Mucosa of descending colon (tissue), 3 donors: ENCODE measurements around the gene SH3BP4. TPM values are rescaled to one million over a fixed set of nuclear protein-coding genes. Genes with fewer than 3 reads are reported as not detected.

Source experiments
- ATAC-seq: fragments of 200-7000 bp; cut with Tn5 transposase; one replicate; pipeline ENCODE4 v1.9.1; 2020; ENCODE audit warnings: mild to moderate bottlenecking, moderate library complexity
- DNase-seq, 3 donors: peaks; one replicate each; pipeline ENCODE4 v3.0.0-alpha.2; 2020
- H3K36me3 ChIP-seq: fragments of 200-600 bp; one replicate; pipeline ENCODE4 v1.8.0; 2021; ENCODE audit warnings: low read depth, mild to moderate bottlenecking
- H3K4me1 ChIP-seq: fragments of 200-600 bp; one replicate; pipeline ENCODE4 v1.8.0; 2021; ENCODE audit warnings: low read depth, mild to moderate bottlenecking
- H3K4me3 ChIP-seq: fragments of 200-600 bp; one replicate; pipeline ENCODE4 v1.8.0; 2021; ENCODE audit warnings: mild to moderate bottlenecking
- H3K9me3 ChIP-seq: fragments of 200-600 bp; one replicate; pipeline ENCODE4 v1.8.0; 2021; ENCODE audit warnings: mild to moderate bottlenecking
- CTCF ChIP-seq: fragments of 200-600 bp; IDR thresholded peaks from one replicate; pipeline ENCODE4 v1.8.0; 2022; ENCODE audit warnings: antibody characterized with exemption, mild to moderate bottlenecking
- intact Hi-C, 2 donors: fragments of 100-400 bp; cut with DNase I in 1 of 2; cut with micrococcal nuclease in 1 of 2; formaldehyde crosslinking; loops; one replicate each; pipeline versions ENCODE4 v1.11.0 to v1.11.1; 2022; cut with DNase I, micrococcal nuclease
- total RNA-seq, 3 donors: library from RNA; stranded (reverse); fragmentation: NEBNext Ultra II Directional in 2 of 3; extraction: Animal tissue kit (Norgen Biotek cat#: 25700) in 2 of 3; gene quantifications; one replicate each; pipeline versions ENCODE4 v1.2.1 to v1.2.4, GENCODE V29; 2021 to 2023
- donor health status: DM: no; HTN: no; CAD: no; lungs with moderate emphysema.
- donor health status: DM: no; HTN: no; CAD: no.
- donor health status: DM: no; HTN: yes; CAD: no.

Gene SH3BP4
- total RNA-seq, 3 donors from 2014 or later = 18.0 to 30.4 (median 29.6) TPM

GRCh38 chr2:235082578-235083338 lies 130.9 kb downstream of the SH3BP4 start:
- Histone ChIP-seq H3K36me3 (no peaks in the 10 kb centered on the region), H3K4me3 (no peak overlapping the region), H3K4me1 (no peaks in the 10 kb centered on the region), H3K9me3 (no peaks in the 10 kb centered on the region)
- no peak for TF ChIP-seq CTCF
- ATAC-seq = no peak
- intact Hi-C loops = no loop called here
- no peak for DNase-seq

GRCh38 chr2:235083822-235084221 lies 132.0 kb downstream of the SH3BP4 start:
- intact Hi-C loops = no loop called here
- H3K36me3 ChIP-seq = no peaks in the 10 kb centered on the region
- no peak for ATAC-seq
- no peak for TF ChIP-seq CTCF
- DNase-seq = no peak
- no peak overlapping the region for H3K4me3 ChIP-seq
- no peaks in the 10 kb centered on the region for H3K9me3 ChIP-seq
- no peaks in the 10 kb centered on the region for H3K4me1 ChIP-seq

- no peaks in the 10 kb centered on the region for H3K36me3 ChIP-seq
- ATAC-seq = no peak
- intact Hi-C loops = no loop called here
Observed at GRCh38 chr2:235084424-235084823, 132.6 kb downstream of the SH3BP4 start.

GRCh38 chr2:235085476-235085875 lies 133.7 kb downstream of the SH3BP4 start:
- DNase-seq (no peak), ATAC-seq (no peak)
- intact Hi-C loops = no loop called here
- H3K4me3 ChIP-seq = no peak overlapping the region
- H3K9me3 ChIP-seq = no peaks in the 10 kb centered on the region
- no peaks in the 10 kb centered on the region for H3K36me3 ChIP-seq
- no peak for TF ChIP-seq CTCF
- no peaks in the 10 kb centered on the region for H3K4me1 ChIP-seq

More at GRCh38 chr2:235084424-235084823, 132.6 kb downstream of the SH3BP4 start:
- no peaks in the 10 kb centered on the region for H3K4me1 ChIP-seq
- H3K4me3 ChIP-seq = no peak overlapping the region
- DNase-seq = no peak
- no peaks in the 10 kb centered on the region for H3K9me3 ChIP-seq
- no peak for TF ChIP-seq CTCF

GRCh38 chr2:235086481-235087184 lies 134.8 kb downstream of the SH3BP4 start:
- no peaks in the 10 kb centered on the region for H3K4me1 ChIP-seq
- no peaks in the 10 kb centered on the region for H3K36me3 ChIP-seq
- no peak for TF ChIP-seq CTCF
- DNase-seq = no peak
- intact Hi-C loops = no loop called here
- no peaks in the 10 kb centered on the region for H3K9me3 ChIP-seq
- H3K4me3 ChIP-seq = no peak overlapping the region
- ATAC-seq = no peak
